Measurements from ENCODE around the gene CERCAM.

Gene CERCAM

DNA sequence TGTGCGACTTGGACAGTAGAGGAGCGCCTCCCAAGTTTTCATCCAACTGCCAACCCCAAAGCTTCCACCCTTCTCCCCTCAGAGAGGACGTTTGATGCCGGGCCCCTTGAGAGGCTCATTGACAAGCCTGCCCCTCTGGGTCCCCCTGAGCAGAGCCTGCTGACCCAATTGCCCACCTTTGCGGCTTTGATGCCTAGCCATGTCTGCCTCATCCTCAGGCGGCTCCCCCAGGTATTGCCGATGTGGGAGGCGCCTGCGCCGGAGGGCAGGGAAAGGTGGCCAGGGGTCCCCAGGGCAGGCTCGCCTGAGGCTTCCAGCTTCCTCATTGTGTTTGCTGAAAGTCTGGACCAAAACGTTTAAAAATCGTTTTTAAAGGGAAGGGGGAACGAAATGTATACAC is 36.5 kb downstream of the CERCAM start:
- no peak for DNase-seq (ENCODE audit: low read depth)
- TF ChIP-seq, protein P1, sequence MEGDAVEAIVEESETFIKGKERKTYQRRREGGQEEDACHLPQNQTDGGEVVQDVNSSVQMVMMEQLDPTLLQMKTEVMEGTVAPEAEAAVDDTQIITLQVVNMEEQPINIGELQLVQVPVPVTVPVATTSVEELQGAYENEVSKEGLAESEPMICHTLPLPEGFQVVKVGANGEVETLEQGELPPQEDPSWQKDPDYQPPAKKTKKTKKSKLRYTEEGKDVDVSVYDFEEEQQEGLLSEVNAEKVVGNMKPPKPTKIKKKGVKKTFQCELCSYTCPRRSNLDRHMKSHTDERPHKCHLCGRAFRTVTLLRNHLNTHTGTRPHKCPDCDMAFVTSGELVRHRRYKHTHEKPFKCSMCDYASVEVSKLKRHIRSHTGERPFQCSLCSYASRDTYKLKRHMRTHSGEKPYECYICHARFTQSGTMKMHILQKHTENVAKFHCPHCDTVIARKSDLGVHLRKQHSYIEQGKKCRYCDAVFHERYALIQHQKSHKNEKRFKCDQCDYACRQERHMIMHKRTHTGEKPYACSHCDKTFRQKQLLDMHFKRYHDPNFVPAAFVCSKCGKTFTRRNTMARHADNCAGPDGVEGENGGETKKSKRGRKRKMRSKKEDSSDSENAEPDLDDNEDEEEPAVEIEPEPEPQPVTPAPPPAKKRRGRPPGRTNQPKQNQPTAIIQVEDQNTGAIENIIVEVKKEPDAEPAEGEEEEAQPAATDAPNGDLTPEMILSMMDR (IDR thresholded peaks at IDR 0.05; ENCODE audit: low read depth, low read length, missing control alignments), result no peak
- H3K4me3 ChIP-seq (ENCODE audit: low read depth, low read length), result peak overlapping the region; percentile 99

DNA sequence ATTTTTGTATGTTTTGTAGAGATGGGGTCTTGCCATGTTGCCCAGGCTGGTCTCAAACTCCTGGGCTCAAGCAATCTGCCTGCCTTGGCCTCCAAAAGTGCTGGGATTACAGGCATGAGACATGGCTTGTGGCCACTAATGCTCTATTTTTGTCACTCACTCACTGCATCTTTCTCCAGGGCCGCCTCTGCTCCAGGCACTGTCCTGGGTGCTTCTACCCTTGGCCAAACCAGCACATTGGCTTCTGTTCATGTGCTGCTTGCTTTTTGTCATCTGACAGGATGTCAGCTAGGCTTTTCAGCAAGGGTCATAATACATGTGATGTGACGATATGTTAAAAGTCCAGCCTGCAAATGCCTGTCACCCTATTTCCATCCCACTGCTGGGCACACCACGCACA is 38.4 kb downstream of the CERCAM start:
- TF ChIP-seq, protein P1 (IDR thresholded peaks at IDR 0.05; ENCODE audit: low read depth, low read length, missing control alignments), result no peak
- no peak overlapping the region for H3K4me3 ChIP-seq (ENCODE audit: low read depth, low read length)

DNA sequence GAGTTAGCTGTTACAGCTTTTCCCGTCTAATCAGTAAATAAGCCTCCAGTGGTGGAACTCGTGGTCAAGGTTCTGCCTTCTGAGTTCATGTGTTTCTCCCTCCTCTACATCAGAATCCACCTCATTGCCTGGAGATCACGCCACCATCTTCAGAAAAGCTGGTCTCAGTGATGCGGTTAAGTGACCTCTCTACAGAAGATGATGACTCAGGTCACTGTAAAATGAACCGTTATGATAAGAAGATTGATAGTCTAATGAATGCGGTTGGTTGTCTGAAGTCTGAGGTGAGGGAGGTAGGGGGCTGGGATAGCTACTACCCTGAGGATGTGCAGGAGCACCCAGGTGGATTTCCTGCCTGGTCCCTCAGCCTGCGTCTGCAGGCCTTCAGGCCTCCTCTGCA is 48.4 kb downstream of the CERCAM start:
- no peak for DNase-seq (ENCODE audit: low read depth)
- TF ChIP-seq, protein P1 (IDR thresholded peaks at IDR 0.05; ENCODE audit: low read depth, low read length, missing control alignments), result no peak
- no peak overlapping the region for H3K4me3 ChIP-seq (ENCODE audit: low read depth, low read length)

More for the DNA sequence above, 38.4 kb downstream of the CERCAM start:
- no peak for DNase-seq (ENCODE audit: low read depth)

DNA sequence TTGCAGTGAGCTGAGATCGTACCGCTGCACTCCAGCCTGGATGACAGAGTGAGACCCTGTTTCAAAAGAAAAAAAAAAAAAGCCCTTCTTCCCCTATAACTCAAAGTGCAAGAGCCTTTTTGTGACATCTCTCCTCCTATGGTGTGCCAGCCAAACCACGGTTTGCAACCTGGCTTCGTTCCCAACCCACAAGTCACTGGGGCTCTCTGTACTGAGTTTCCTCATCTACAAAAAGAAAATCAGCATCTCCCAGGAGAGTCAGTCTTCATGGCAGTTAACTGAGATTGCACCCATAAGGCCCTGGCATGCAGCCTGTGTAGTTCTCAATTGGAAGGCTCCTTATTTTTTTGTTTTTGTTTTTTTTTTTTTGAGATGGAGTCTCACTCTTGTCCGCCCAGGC is 49.9 kb downstream of the CERCAM start:
- H3K4me3 ChIP-seq (ENCODE audit: low read depth, low read length), result no peak overlapping the region
- no peak for DNase-seq (ENCODE audit: low read depth)
- TF ChIP-seq, protein P1 (IDR thresholded peaks at IDR 0.05; ENCODE audit: low read depth, low read length, missing control alignments), result no peak

DNA sequence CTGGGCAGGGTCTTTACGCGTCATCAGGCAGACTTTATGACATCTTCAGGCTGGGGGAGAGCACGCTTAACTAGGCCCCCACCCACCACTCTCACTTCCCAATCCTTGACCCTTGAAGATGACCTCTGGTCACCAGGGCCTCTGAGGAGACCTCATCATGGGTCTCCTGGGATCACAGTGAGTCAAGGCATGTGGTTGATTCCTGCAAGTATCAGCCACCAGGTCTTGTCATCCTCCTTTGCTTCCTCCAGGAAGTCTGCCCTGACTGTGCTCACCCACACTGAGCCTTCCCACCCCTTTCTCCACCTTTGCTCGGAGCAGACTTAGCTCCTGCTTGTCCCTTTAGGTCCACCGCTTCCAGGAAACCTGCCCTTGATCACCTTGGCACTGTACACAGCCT is 52.4 kb downstream of the CERCAM start:
- no peak overlapping the region for H3K4me3 ChIP-seq (ENCODE audit: low read depth, low read length)
- TF ChIP-seq, protein P1 (IDR thresholded peaks at IDR 0.05; ENCODE audit: low read depth, low read length, missing control alignments), result no peak
- no peak for DNase-seq (ENCODE audit: low read depth)

DNA sequence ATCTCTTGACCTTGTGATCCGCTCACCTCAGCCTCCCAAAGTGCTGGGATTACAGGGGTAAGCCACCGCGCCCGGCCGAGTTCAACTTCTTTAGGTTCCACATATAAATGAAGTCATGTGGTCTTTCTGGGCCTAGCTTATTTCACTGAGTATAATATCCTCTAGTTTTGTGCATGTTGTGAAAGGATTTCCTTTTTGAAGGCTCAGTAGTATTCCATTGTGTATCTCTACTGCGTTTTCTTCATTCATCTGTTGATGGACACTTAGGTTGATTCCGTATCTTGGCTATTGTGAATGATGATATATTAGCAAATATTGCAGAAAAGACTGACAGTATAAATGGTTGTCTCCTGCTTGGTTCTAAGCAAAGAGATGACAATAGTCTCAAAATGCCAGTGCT is 55.2 kb downstream of the CERCAM start:
- TF ChIP-seq, protein P1 (IDR thresholded peaks at IDR 0.05; ENCODE audit: low read depth, low read length, missing control alignments), result no peak
- no peak overlapping the region for H3K4me3 ChIP-seq (ENCODE audit: low read depth, low read length)
- DNase-seq (ENCODE audit: low read depth), result no peak

DNA sequence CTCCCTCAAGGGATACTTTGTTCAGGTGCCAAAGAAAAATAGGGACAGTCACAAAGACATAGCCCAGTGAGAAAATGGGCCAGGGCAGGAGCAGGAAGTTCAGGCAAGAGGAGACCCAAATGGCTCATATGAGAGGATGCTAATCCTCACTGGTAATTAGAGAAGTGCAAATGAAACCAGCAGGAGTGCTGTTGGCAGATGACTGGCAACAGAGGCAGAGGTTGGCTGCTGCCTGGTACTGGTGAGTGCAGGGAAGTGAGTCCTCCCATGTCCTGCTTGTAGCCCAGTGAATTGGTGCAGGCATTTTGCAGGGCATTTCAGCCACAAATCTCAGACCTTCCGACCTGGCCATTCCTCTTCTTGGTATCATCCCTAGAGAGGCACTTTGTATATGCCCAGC is 58.6 kb downstream of the CERCAM start:
- DNase-seq (ENCODE audit: low read depth), result no peak
- H3K4me3 ChIP-seq (ENCODE audit: low read depth, low read length), result no peak overlapping the region
- TF ChIP-seq, protein P1 (IDR thresholded peaks at IDR 0.05; ENCODE audit: low read depth, low read length, missing control alignments), result no peak
